K562 (cell line): ENCODE data around the gene DPEP3. TPM values are rescaled to one million over a fixed set of nuclear protein-coding genes. Genes with fewer than 3 reads are reported as not detected.
A peak's percentile ranks its signal among the peaks of the same experiment; 100 is the strongest.

Experiments
- CC2D1A ChIP-seq: fragments of 450-650 bp; IDR thresholded peaks from 2 replicates; pipeline ENCODE4 v1.6.1; 2017; ENCODE audit warnings: mild to moderate bottlenecking
- CREB1 ChIP-seq, 2 experiments: sonication (generic) in 1 of 2; formaldehyde crosslinking in 1 of 2; IDR thresholded peaks; 2 replicates each; pipeline versions ENCODE4 v1.6.1 to v1.8.0; 2012 to 2022; ENCODE audit warnings: inconsistent platforms in 1 of 2, mild to moderate bottlenecking in 1 of 2, missing genetic modification reagents in 1 of 2, moderate library complexity in 1 of 2
- CREB3L1 ChIP-seq: fragments of 450-650 bp; IDR thresholded peaks from 2 replicates; pipeline ENCODE4 v1.6.1; 2014; ENCODE audit warnings: low read depth, mild to moderate bottlenecking, moderate library complexity, borderline replicate concordance
- DNMT1 ChIP-seq: fragments of 450-650 bp; IDR thresholded peaks from 2 replicates; pipeline ENCODE4 v1.6.1; 2016; ENCODE audit warnings: antibody characterized with exemption, mild to moderate bottlenecking
- ETV1 ChIP-seq: fragments of 450-650 bp; conservative IDR thresholded peaks from 2 replicates; pipeline ENCODE4 v1.6.1; 2016; ENCODE audit warnings: missing genetic modification characterization, control low read depth, low read depth, missing compliant biosample characterization
- FOXA3 ChIP-seq, 2 experiments: fragments of 450-650 bp in 1 of 2; sonication (generic) in 1 of 2; formaldehyde crosslinking; IDR thresholded peaks in 1 of 2; conservative IDR thresholded peaks in 1 of 2; 2 replicates each; pipeline versions ENCODE4 v1.4.0 to v1.8.0; 2020 to 2022; ENCODE audit warnings: mild to moderate bottlenecking in 2 of 2, missing genetic modification reagents in 1 of 2
- HOXB6 ChIP-seq: fragments of 250-450 bp; sonication (Bioruptor Pico); IDR thresholded peaks from 2 replicates; pipeline ENCODE4 v1.5.1; 2022; ENCODE audit warnings: mild to moderate bottlenecking, borderline replicate concordance
- JUND ChIP-seq, 2 experiments: IDR thresholded peaks; 2 replicates in 1 of 2; 3 replicates in 1 of 2; pipeline ENCODE4 v1.6.1; 2011; ENCODE audit warnings: borderline replicate concordance in 2 of 2, low read depth in 2 of 2, low read length in 2 of 2, improper control_type of control experiment in 1 of 2, missing biosample characterization in 1 of 2, missing genetic modification characterization in 1 of 2, missing genetic modification reagents in 1 of 2
- MNT ChIP-seq, 2 experiments: fragments of 450-650 bp; conservative IDR thresholded peaks; 2 replicates each; pipeline ENCODE4 v1.6.1; 2017; ENCODE audit warnings: mild to moderate bottlenecking in 2 of 2, moderate library complexity in 2 of 2
- NBN ChIP-seq: fragments of 450-650 bp; IDR thresholded peaks from 2 replicates; pipeline ENCODE4 v1.6.1; 2016; ENCODE audit warnings: low read depth, mild to moderate bottlenecking
- NFIC ChIP-seq: fragments of 450-650 bp; IDR thresholded peaks from 2 replicates; pipeline ENCODE4 v1.6.1; 2017; ENCODE audit warnings: mild to moderate bottlenecking, inconsistent platforms
- PHF20 ChIP-seq: fragments of 450-650 bp; IDR thresholded peaks from 2 replicates; pipeline ENCODE4 v1.6.1; 2018; ENCODE audit not compliant: partially characterized antibody
- SAFB2 ChIP-seq: fragments of 200-400 bp; formaldehyde crosslinking; IDR thresholded peaks from 2 replicates; pipeline ENCODE4 v1.6.1; 2018; ENCODE audit warnings: borderline replicate concordance, low read length, low read depth, moderate library complexity; ENCODE audit not compliant: severe bottlenecking
- SETDB1 ChIP-seq: IDR thresholded peaks from one replicate; pipeline ENCODE4 v1.6.1; 2012; ENCODE audit warnings: low read length, control low read depth, inconsistent platforms
- ZBTB11 ChIP-seq, 3 experiments: fragments of 200-800 bp in 1 of 3; fragments of 250-450 bp in 1 of 3; fragments of 450-650 bp in 1 of 3; sonication (Bioruptor Pico) in 1 of 3; sonication (Bioruptor generic) in 1 of 3; formaldehyde crosslinking in 1 of 3; IDR thresholded peaks; 2 replicates each; pipeline versions ENCODE4 v1.6.1 to v1.8.0; 2016 to 2022; ENCODE audit warnings: mild to moderate bottlenecking in 2 of 3, missing genetic modification characterization in 2 of 3, missing compliant biosample characterization in 1 of 3, moderate library complexity in 1 of 3
- ZNF316 ChIP-seq: fragments of 450-650 bp; IDR thresholded peaks from 2 replicates; pipeline ENCODE4 v1.6.1; 2016
- ZNF589 ChIP-seq: fragments of 200-800 bp; sonication (Bioruptor generic); IDR thresholded peaks from 2 replicates; pipeline ENCODE4 v1.6.1; 2016; ENCODE audit warnings: low read depth, missing genetic modification characterization, missing compliant biosample characterization
- ZNF75A ChIP-seq: fragments of 450-650 bp; formaldehyde crosslinking; IDR thresholded peaks from 2 replicates; pipeline ENCODE4 v1.4.0; 2020; ENCODE audit warnings: mild to moderate bottlenecking
- polyA plus RNA-seq, 8 experiments: library from polyadenylated mRNA; depleted of rRNA in 4 of 8; stranded (reverse) in 5 of 8; unstranded in 3 of 8; fragments of >200 nt; fragmentation: Nextera tagmentation in 2 of 8; fragmentation: Illumina TruSeq in 1 of 8; extraction: Ambion mirVana in 2 of 8; extraction: Trizol in 1 of 8; gene quantifications; 2 replicates each; pipeline versions ENCODE4 v1.2.1 to v1.2.3, GENCODE V29; 2011 to 2014; ENCODE audit warnings: inconsistent platforms in 1 of 8, missing spikeins in 1 of 8
- total RNA-seq, 7 experiments: library from RNA; depleted of rRNA in 6 of 7; stranded (reverse); fragments of >200 nt in 6 of 7; fragmentation: Illumina TruSeq in 2 of 7; extraction: Trizol in 2 of 7; gene quantifications; 2 replicates each; pipeline versions ENCODE4 v1.2.1 to v1.2.3, GENCODE V29; 2011 to 2021; ENCODE audit warnings: low replicate concordance in 1 of 7

DPEP3 gene
- total and polyA plus RNA-seq, 9 of the 15 experiments (the other 6 are each of a cell fraction or from before 2014, with no cell fraction given) = not detected

- TF ChIP-seq JUND (IDR thresholded peaks at IDR 0.05; ENCODE audit: borderline replicate concordance, low read depth, low read length) = peak; percentile 24; the same call in 1 of the 2 replicates
- no peak for TF ChIP-seq JUND (tag; IDR thresholded peaks at IDR 0.05; ENCODE audit: borderline replicate concordance, low read depth, low read length)
- TF ChIP-seq NBN = 0 out of 2 replicates have a peak, but pooled peaks have one; percentile 27
- TF ChIP-seq PHF20 = peak; percentile 25
- TF ChIP-seq CREB1 (IDR thresholded peaks at IDR 0.05) = peak; percentile 34
- TF ChIP-seq CREB1 (CRISPR knock-in tag; IDR thresholded peaks at IDR 0.05) = peak; percentile 47; the same call in 1 of the 2 replicates
- TF ChIP-seq ZNF316 = no peak
- TF ChIP-seq HOXB6 = no peak
- no peak for TF ChIP-seq ZNF589 (CRISPR knock-in tag)
- TF ChIP-seq SAFB2 = no peak
- 0 out of 2 replicates have a peak, but pooled peaks have one; percentile 19 for TF ChIP-seq CREB3L1
- TF ChIP-seq CC2D1A = no peak
- TF ChIP-seq ZNF75A (CRISPR knock-in tag) = no peak
- 0 out of 4 replicates have a peak, but pooled peaks of 1 of the 2 experiments have one; percentile 35 for TF ChIP-seq FOXA3 (CRISPR knock-in tag; conservative IDR thresholded peaks at IDR 0.05 in 1 of 2, IDR thresholded peaks at IDR 0.05 in 1 of 2)
- TF ChIP-seq ETV1 = 0 out of 2 replicates have a peak, but pooled peaks have one; percentile 25
- TF ChIP-seq DNMT1 = peak; percentile 66
- TF ChIP-seq ZBTB11 (CRISPR knock-in tag; IDR thresholded peaks at IDR 0.05) = peak in 2 of 3 experiments; percentile 15 to 84; a peak in 2 of 6 replicates
- peak; percentile 95 for TF ChIP-seq NFIC
- no peak for TF ChIP-seq SETDB1
- peak; percentile 97 to 99 for TF ChIP-seq MNT (conservative IDR thresholded peaks at IDR 0.05)
These were observed 44.7 kb downstream of the DPEP3 start (continued) for GRCh38 chr16:67935402-67936123.
